Hepatocyte (in vitro differentiated cells): ENCODE measurements around the gene ECHDC3. TPM values are rescaled to one million over a fixed set of nuclear protein-coding genes. Genes with fewer than 3 reads are reported as not detected.

Experiments used
- DNase-seq: peaks from one replicate; pipeline ENCODE4 v3.0.0-alpha.2; 2016; ENCODE audit warnings: low spot score
- H2AFZ ChIP-seq: fragments of 200-600 bp; sonication (generic); 2 replicates; pipeline ENCODE4 v1.6.0; 2016; ENCODE audit warnings: antibody characterized with exemption, mild to moderate bottlenecking
- H3K27ac ChIP-seq: fragments of 200-600 bp; sonication (generic); 2 replicates; pipeline ENCODE4 v1.5.1; 2016; ENCODE audit warnings: mild to moderate bottlenecking
- H3K27me3 ChIP-seq: fragments of 200-600 bp; sonication (generic); 2 replicates; pipeline ENCODE4 v1.6.1; 2016
- H3K36me3 ChIP-seq: fragments of 200-600 bp; sonication (generic); replicated peaks from 2 replicates; pipeline ENCODE4 v1.5.1; 2016; ENCODE audit warnings: low read depth; ENCODE audit not compliant: insufficient read depth
- H3K4me1 ChIP-seq: fragments of 200-600 bp; sonication (generic); 2 replicates; pipeline ENCODE4 v1.5.1; 2016; ENCODE audit warnings: mild to moderate bottlenecking, moderate library complexity; ENCODE audit not compliant: insufficient read depth
- H3K4me2 ChIP-seq: fragments of 200-600 bp; sonication (generic); 2 replicates; pipeline ENCODE4 v1.6.0; 2016
- H3K4me3 ChIP-seq: fragments of 200-600 bp; sonication (generic); 2 replicates; pipeline ENCODE4 v1.5.1; 2016; ENCODE audit warnings: mild to moderate bottlenecking
- H3K79me2 ChIP-seq: fragments of 200-600 bp; sonication (generic); 2 replicates; pipeline ENCODE4 v1.6.0; 2017; ENCODE audit warnings: mild to moderate bottlenecking
- H3K9me2 ChIP-seq: fragments of 200-600 bp; sonication (generic); replicated peaks from 2 replicates; pipeline ENCODE4 v1.6.0; 2017; ENCODE audit warnings: mild to moderate bottlenecking; ENCODE audit not compliant: insufficient read depth
- H3K9me3 ChIP-seq: fragments of 200-600 bp; sonication (generic); 2 replicates; pipeline ENCODE4 v1.5.1; 2016; ENCODE audit warnings: low read depth, mild to moderate bottlenecking
- H4K20me1 ChIP-seq: fragments of 200-600 bp; sonication (generic); 2 replicates; pipeline ENCODE4 v1.6.0; 2016; ENCODE audit warnings: mild to moderate bottlenecking; ENCODE audit not compliant: insufficient read depth, poor library complexity, severe bottlenecking
- CTCF ChIP-seq: fragments of 200-600 bp; sonication (generic); IDR thresholded peaks from 2 replicates; pipeline ENCODE4 v1.5.1; 2016; ENCODE audit warnings: antibody characterized with exemption, mild to moderate bottlenecking; ENCODE audit not compliant: poor library complexity
- EZH2 ChIP-seq: fragments of 200-600 bp; sonication (generic); IDR thresholded peaks from 2 replicates; pipeline ENCODE4 v1.6.1; 2016; ENCODE audit warnings: antibody characterized with exemption, mild to moderate bottlenecking, borderline replicate concordance
- EZH2phosphoT487 ChIP-seq: fragments of 200-600 bp; sonication (generic); IDR thresholded peaks from one replicate; pipeline ENCODE4 v1.6.1; 2018; ENCODE audit warnings: antibody characterized with exemption, mild to moderate bottlenecking, low read depth, moderate library complexity; ENCODE audit not compliant: unreplicated experiment, severe bottlenecking
- WGBS: methylation state at CpG from one replicate; pipeline ENCODE4 v1.1.6; 2016; ENCODE audit warnings: low lambda C conversion rate; ENCODE audit errors: missing lambda C conversion rate; 5-methylcytosine and 5-hydroxymethylcytosine counted together
- polyA plus RNA-seq: library from polyadenylated mRNA; unstranded; fragments of >200 nt; fragmentation: Nextera tagmentation; extraction: Ambion mirVana; gene quantifications from 2 replicates; pipeline ENCODE4 v1.2.1, GENCODE V29; 2016
- total RNA-seq: library from RNA; depleted of rRNA; stranded (reverse); fragments of >200 nt; gene quantifications from 2 replicates; pipeline ENCODE4 v1.2.3, GENCODE V29; 2014

The ECHDC3 gene
- total and polyA plus RNA-seq, 2 experiments from 2014 or later, result 13.2 to 14.8 TPM

- Histone ChIP-seq H3K27me3 (no peaks in the 10 kb centered on the region), H3K36me3 (no peaks in the 10 kb centered on the region), H3K9me3 (no peaks in the 10 kb centered on the region), H2AFZ (no peak overlapping the region), H3K9me2 (no peaks in the 10 kb centered on the region), H3K4me3 (no peak overlapping the region), H3K4me1 (no peaks in the 10 kb centered on the region), H3K4me2 (no peak overlapping the region), H3K79me2 (no peaks in the 10 kb centered on the region), H4K20me1 (no peaks in the 10 kb centered on the region), H3K27ac (no peak overlapping the region)
- WGBS, result 95% methylated on average over 6 of the region's 6 CpGs
- TF ChIP-seq EZH2 (no peak), EZH2phosphoT487 (no peak)
- no peak for DNase-seq
Observed at GRCh38 chr10:11700539-11700938, 41.6 kb upstream of the ECHDC3 start.

GRCh38 chr10:11701451-11702095 is 40.6 kb upstream of the ECHDC3 start:
- H3K9me3 ChIP-seq, result no peaks in the 10 kb centered on the region
- no peaks in the 10 kb centered on the region for H3K36me3 ChIP-seq
- H3K4me1 ChIP-seq, result no peaks in the 10 kb centered on the region
- H4K20me1 ChIP-seq, result no peaks in the 10 kb centered on the region
- TF ChIP-seq EZH2 (no peak), EZH2phosphoT487 (no peak), CTCF (no peak)
- WGBS, result 90% methylated on average over 6 of the region's 6 CpGs
- no peak overlapping the region for H3K4me3 ChIP-seq
- no peak for DNase-seq
- H3K4me2 ChIP-seq, result no peak overlapping the region
- H2AFZ ChIP-seq, result no peak overlapping the region
- no peaks in the 10 kb centered on the region for H3K79me2 ChIP-seq
- no peak overlapping the region for H3K27ac ChIP-seq
- H3K27me3 ChIP-seq, result no peaks in the 10 kb centered on the region
- H3K9me2 ChIP-seq, result no peaks in the 10 kb centered on the region

GRCh38 chr10:11702264-11702663 is 39.9 kb upstream of the ECHDC3 start:
- WGBS, result 94% methylated on average over 4 of the region's 4 CpGs
- no peaks in the 10 kb centered on the region for H4K20me1 ChIP-seq
- DNase-seq, result no peak
- H3K9me2 ChIP-seq, result no peaks in the 10 kb centered on the region
- H2AFZ ChIP-seq, result no peak overlapping the region
- H3K4me1 ChIP-seq, result no peaks in the 10 kb centered on the region
- no peaks in the 10 kb centered on the region for H3K36me3 ChIP-seq
- no peak overlapping the region for H3K27ac ChIP-seq
- H3K4me2 ChIP-seq, result no peak overlapping the region
- H3K79me2 ChIP-seq, result no peaks in the 10 kb centered on the region
- no peaks in the 10 kb centered on the region for H3K27me3 ChIP-seq
- no peaks in the 10 kb centered on the region for H3K9me3 ChIP-seq
- no peak overlapping the region for H3K4me3 ChIP-seq
- TF ChIP-seq EZH2, result no peak
- no peak for TF ChIP-seq EZH2phosphoT487
- TF ChIP-seq CTCF, result no peak

DNA sequence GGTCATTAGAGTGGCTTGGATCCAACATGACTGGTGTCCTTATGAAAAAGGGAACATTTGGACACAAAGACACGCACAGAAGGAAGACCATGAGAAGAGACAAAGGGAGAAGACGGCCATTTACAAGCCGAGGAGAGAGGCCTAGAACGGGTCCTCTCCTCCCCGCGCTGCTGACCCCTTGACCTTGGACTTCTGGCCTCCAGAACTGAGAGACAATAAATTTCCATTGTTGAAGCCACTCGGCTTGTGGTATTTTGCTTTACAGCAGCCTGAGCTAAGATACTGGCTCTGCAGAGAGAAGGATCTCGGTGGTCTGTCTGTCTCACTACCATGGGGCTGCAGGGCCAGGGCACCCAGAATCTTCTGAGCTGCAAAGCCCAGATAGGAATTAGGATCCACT is 38.1 kb upstream of the ECHDC3 start:
- H3K4me2 ChIP-seq, result no peak overlapping the region
- H3K9me2 ChIP-seq, result no peaks in the 10 kb centered on the region
- 67% methylated on average over 8 of the region's 8 CpGs for WGBS

More for the DNA sequence above, 38.1 kb upstream of the ECHDC3 start:
- Histone ChIP-seq H3K79me2 (no peaks in the 10 kb centered on the region), H2AFZ (no peak overlapping the region), H3K4me1 (peaks cover 6% of the 10 kb centered on the region), H4K20me1 (no peaks in the 10 kb centered on the region), H3K9me3 (no peaks in the 10 kb centered on the region), H3K36me3 (no peaks in the 10 kb centered on the region), H3K4me3 (no peak overlapping the region), H3K27me3 (no peaks in the 10 kb centered on the region), H3K27ac (no peak overlapping the region)
- TF ChIP-seq EZH2phosphoT487 (no peak), EZH2 (no peak), CTCF (no peak)
- no peak for DNase-seq
